Fibroblast of upper back skin (primary cell): ENCODE results near the gene RLF.

ENCODE experiments used
- DNase-seq: peaks from one replicate; pipeline ENCODE4 v3.0.0-alpha.2; 2013

The RLF gene

DNA sequence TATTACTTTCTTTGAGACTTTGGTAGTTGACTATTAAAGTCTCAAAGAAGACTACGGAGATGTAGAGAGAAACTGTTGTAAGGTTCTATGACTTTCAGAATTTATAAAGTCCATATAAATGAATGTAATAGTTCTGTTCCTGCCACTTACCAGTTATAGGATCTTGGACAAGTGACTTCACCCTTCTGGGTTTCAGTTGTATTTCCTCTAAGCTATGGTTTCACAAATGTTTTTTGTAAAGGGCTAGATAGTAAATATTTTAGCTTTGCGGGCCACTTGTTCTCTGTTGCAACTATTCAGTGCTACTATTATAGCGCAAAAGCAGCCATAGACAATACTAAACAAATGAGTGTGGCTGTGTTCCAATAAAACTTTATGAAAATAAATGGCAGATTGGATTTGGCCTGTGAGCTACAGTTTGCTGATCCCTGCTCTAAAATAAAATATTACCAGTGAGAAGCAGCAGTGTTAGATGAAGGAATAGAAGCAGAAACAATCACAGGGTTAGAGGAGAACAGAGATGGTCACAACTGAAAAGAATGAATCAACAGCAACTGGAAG is 111.5 kb downstream of the RLF start:
- DNase-seq, result no peak

DNA sequence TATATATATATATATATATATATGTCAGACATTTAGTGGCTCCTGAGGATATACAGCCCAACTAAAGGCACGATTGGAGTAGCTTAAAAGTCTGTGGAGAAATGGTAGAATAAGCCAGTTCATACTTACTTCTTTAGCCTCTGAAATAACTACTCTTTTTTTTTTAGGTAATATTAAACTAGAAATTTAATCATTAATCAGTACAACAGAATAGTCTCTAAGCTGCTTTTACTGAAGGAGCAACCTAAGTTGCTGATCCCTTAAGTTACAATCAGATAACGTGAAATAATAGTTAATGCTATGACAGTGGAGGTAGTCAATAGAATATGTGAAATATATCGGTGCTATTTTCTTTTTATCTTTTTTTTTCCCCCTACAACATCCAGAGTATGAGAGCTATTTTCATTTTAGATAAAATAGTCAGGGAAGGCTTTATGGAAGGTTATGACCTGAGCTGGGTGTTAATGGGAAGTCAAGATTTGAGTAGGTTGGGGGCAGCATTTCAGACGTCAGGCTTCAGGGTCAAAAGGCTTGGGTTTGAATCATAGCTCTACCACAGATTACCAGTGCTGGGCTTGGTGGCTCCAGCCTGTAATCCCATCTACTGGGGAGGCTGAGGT is 112.5 kb downstream of the RLF start:
- DNase-seq, result no peak

GRCh38 chr1:40274331-40274730 is 113.1 kb downstream of the RLF start:
- no peak for DNase-seq

DNA sequence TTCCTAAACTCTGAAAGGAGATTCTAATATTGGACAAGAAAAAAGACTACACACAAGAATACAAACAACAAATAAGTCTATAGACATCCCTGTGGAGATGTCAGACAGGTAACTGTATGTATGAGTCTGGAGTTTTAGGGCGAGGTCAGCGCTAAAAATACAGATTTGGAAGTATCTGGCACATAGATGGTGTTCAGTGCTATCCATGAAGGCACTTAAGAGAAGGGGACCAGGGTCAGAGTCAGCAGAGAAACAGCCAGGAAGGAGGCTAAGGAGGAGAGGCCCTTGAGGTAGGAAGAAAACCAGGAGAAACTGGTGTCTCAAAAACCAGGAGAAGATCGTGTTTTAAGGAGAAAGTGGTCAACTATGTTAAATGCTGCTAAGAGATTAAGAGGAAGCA is 114.9 kb downstream of the RLF start:
- no peak for DNase-seq

- DNase-seq, result no peak
Measured at GRCh38 chr1:40281853-40282252, 120.7 kb downstream of the RLF start.
